Stimulated activated CD8-positive, alpha-beta memory T cell treated with anti-CD3 and anti-CD28 coated beads, Interleukin-15, amount 100 ng/mL, for 24 hours (primary cell): ENCODE data around the gene CTAGE4.
"Not testable (repeated sequence)": the region's sequence is repeated elsewhere in the genome, so short reads cannot be mapped to it uniquely, and the experiment has no call there.

ENCODE experiments used
- DNase-seq: peaks from one replicate; pipeline ENCODE4 v3.0.0-alpha.2; 2020; ENCODE audit warnings: low read depth

Gene CTAGE4, protein sequence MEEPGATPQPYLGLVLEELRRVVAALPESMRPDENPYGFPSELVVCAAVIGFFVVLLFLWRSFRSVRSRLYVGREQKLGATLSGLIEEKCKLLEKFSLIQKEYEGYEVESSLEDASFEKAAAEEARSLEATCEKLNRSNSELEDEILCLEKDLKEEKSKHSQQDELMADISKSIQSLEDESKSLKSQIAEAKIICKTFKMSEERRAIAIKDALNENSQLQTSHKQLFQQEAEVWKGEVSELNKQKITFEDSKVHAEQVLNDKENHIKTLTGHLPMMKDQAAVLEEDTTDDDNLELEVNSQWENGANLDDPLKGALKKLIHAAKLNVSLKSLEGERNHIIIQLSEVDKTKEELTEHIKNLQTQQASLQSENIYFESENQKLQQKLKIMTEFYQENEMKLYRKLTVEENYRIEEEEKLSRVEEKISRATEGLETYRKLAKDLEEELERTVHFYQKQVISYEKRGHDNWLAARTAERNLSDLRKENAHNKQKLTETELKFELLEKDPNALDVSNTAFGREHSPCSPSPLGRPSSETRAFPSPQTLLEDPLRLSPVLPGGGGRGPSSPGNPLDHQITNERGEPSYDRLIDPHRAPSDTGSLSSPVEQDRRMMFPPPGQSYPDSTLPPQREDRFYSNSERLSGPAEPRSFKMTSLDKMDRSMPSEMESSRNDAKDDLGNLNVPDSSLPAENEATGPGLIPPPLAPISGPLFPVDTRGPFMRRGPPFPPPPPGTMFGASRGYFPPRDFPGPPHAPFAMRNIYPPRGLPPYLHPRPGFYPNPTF

DNA sequence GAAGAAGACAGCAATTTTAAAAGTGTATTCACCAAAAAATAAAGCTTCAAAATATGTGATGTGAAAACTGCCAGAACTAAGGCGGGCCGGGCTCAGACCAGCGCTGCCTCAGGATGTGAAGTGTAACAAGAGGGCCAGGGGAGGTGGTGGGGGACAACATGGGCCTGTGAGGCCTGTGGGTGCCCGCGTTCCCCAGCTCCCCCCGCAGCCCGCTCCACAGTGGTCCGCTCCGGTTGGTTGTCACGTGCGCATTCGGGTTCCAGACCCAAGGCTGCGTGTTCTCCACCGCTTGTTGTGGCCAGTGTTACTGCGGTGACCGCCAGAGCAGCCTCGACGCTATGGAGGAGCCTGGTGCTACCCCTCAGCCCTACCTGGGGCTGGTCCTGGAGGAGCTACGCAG, at the start of gene CTAGE4:
Gene CTAGE4 (plus strand): TSS at position 301 of the 400 bp plus-strand sequence. CDS start 38 bp downstream, at position 339.
- not testable (repeated sequence) for DNase-seq

DNA sequence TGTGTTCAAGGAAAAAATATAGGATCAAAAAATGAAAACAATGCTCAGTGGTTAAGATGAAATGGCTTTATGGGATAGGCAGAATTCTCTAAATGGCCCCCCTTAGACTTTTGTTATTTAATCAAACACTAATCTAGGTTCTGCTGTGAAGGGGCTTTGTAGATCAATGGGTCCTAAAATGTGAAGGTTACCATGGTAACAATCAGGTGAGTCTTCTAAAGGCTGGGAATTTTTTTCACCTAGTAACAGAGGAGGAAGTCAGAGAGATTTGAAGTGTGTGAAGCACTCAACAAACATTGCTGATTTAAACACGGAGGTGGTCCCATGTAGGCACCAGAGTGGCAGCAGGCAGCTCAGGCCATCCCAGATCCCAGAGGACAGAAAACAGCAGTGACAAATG, 49.1 kb upstream of the CTAGE4 start:
- no peak for DNase-seq

GRCh38 chr7:144137501-144137900, 45.8 kb upstream of the CTAGE4 start:
- DNase-seq = no peak

DNA sequence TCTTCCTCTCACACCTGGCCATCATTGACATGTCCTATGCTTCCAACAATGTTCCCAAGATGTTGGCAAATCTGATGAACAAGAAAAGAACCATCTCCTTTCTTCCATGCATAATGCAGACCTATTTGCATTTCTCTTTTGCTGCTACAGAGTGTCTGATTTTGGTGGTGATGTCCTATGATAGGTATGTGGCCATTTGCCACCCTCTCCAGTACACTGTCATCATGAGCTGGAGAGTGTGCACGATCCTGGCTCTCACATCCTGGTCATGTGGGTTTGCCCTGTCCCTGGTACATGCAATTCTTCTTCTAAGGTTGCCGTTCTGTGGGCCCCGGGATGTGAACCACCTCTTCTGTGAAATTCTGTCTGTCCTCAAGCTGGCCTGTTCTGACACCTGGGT, 41.1 kb upstream of the CTAGE4 start:
- no peak for DNase-seq

DNA sequence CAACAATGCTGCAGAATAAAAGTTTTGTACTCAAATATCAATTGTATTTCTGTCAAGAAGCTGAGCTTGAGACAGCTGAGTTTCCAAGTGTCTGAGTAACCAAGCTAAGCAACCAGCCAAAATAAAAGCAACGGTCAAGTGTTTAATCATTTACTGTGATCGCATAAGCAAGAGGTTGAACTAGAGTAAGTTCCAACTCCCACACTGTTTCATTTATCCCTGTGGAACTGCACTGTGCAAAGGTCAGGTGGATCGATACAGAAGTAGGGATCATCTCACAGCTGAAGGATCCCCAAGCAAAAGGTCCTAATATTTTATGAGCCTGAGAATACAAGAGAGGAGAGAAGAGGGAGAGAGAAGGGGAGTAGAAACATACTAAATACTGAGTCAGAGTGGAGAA, 38.8 kb upstream of the CTAGE4 start:
- no peak for DNase-seq

- no peak for DNase-seq
Measured at GRCh38 chr7:144148224-144148827, 34.9 kb upstream of the CTAGE4 start.

- no peak for DNase-seq
Measured at GRCh38 chr7:144158861-144159260, 24.4 kb upstream of the CTAGE4 start.

DNA sequence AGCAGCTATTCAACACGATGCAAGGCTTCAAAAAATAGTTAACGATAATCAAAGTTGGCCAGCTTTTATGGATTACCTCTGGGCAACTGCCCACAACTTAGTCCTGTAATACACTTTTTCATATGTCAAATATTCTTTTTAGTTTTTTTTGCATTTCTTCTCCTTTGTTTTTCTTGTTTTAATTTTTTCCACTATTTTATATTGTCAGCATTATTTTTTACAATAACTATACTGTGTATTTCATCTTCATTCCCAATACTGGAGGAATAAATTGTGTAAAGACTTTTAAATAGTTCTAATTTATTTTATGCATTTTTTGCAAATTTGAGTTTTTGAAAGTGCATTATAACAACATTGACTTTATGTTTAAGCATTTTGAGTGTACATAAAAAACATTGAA, 18.5 kb upstream of the CTAGE4 start:
- DNase-seq = no peak

GRCh38 chr7:144171594-144172350, 11.5 kb upstream of the CTAGE4 start:
- not testable (repeated sequence) for DNase-seq

GRCh38 chr7:144174613-144175012, 8.7 kb upstream of the CTAGE4 start:
- DNase-seq = no peak

- DNase-seq = not testable (repeated sequence)
Measured at GRCh38 chr7:144178380-144179164, 4.7 kb upstream of the CTAGE4 start.

- DNase-seq = not testable (repeated sequence)
Measured at GRCh38 chr7:144179165-144179479, 4.1 kb upstream of the CTAGE4 start.

GRCh38 chr7:144187848-144188247, 4.6 kb downstream of the CTAGE4 start:
- DNase-seq = not testable (repeated sequence)

DNA sequence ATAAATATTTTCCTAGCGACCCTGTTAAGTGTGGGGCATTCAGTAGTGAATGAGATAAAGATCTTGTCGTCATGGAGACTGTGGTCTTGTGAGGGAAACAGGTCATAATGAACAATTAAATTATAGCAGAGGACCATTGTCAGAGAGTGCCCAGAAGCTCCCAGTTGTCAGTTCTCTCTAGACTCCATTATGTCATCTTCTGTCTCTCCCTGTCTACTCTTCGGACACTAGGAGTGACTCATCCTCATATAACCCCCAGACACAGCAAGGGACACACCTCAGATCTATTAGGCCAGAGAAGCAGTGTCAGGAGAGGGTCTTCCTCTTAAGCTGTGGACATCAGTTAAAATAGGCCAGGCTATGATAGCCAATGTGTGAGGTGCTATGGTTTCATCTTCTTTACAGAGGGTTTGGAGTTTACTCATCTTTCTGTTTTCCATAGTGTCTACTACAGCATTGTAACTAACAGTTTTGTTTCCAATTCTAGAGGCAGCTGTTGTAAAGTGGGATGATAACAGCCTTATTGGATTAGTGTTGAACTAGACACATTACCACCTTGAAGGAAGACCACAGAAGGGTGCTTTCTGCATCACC, 5.4 kb downstream of the CTAGE4 start:
- not testable (repeated sequence) for DNase-seq

- not testable (repeated sequence) for DNase-seq
Measured at GRCh38 chr7:144193782-144194181, 10.5 kb downstream of the CTAGE4 start.

GRCh38 chr7:144194453-144194852, 11.2 kb downstream of the CTAGE4 start:
- DNase-seq = not testable (repeated sequence)

- DNase-seq = not testable (repeated sequence)
Measured at GRCh38 chr7:144195212-144195872, 12.1 kb downstream of the CTAGE4 start, which contains the start of gene ARHGEF35. Gene ARHGEF35, minus strand, starts transcription at chr7:144195833. Its CDS starts 7,450 bp downstream, at chr7:144188383.

- DNase-seq = not testable (repeated sequence)
Measured at GRCh38 chr7:144198934-144199333, 15.7 kb downstream of the CTAGE4 start.

GRCh38 chr7:144201978-144202377, 18.7 kb downstream of the CTAGE4 start:
- DNase-seq = not testable (repeated sequence)

- DNase-seq = not testable (repeated sequence)
Measured at GRCh38 chr7:144203086-144203485, 19.8 kb downstream of the CTAGE4 start.
